ENCODE data around the gene SLC4A4.

DNA sequence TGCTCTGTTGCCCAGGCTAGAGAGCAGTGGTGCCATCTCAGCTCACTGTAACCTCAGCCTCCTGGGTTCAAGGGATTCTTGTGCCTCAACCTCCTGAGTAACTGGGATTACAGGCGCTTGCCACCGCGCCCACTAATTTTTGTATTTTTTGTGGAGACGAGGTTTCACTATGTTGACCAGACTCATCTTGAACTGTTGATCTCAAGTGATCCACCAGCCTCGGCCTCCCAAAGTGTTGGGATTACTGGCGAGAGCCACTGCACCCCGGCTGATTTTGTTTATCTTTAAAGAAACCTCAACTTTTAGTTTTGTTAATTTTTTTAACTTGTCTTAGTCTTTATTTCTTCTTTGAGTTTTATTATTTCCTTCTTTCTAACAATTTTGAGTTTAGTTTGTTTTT, 163.2 kb downstream of the SLC4A4 start:
- no peak for TF ChIP-seq FOXM1 (IDR thresholded peaks at IDR 0.05; ENCODE audit: borderline replicate concordance)
- TF ChIP-seq SP1 (IDR thresholded peaks at IDR 0.05) = no peak
- no peak for TF ChIP-seq TARDBP (IDR thresholded peaks at IDR 0.05)
- TF ChIP-seq ARNT (IDR thresholded peaks at IDR 0.05) = no peak
- no peak for TF ChIP-seq ZNF384 (IDR thresholded peaks at IDR 0.05)
- TF ChIP-seq CTBP1 (IDR thresholded peaks at IDR 0.05; ENCODE audit: borderline replicate concordance) = no peak
- TF ChIP-seq SUZ12 (IDR thresholded peaks at IDR 0.05) = no peak
- TF ChIP-seq FOXK2 (IDR thresholded peaks at IDR 0.05) = no peak
- no peak for TF ChIP-seq L3MBTL2 (conservative IDR thresholded peaks at IDR 0.05)
- no peak for TF ChIP-seq FOXA1 (IDR thresholded peaks at IDR 0.05)
- no peak for TF ChIP-seq HDGF (IDR thresholded peaks at IDR 0.05; ENCODE audit: borderline replicate concordance)

All from HEK293T (cell line).